Caki2 (cell line): ENCODE results near the gene SURF6. TPM values are rescaled to one million over a fixed set of nuclear protein-coding genes. Genes with fewer than 3 reads are reported as not detected.
"Not testable (repeated sequence)": the region's sequence is repeated elsewhere in the genome, so short reads cannot be mapped to it uniquely, and the experiment has no call there.

Experiments
- DNase-seq: peaks from one replicate; pipeline ENCODE4 v3.0.0-alpha.2; 2015; ENCODE audit warnings: low read depth
- in situ Hi-C: cut with HindIII; loops from 2 replicates; pipeline ENCODE4 v1.10.0; 2016; ENCODE audit warnings: low sequenced_read_pairs, low pct_unique_long_range_greater_than_20kb, mixed read lengths
- total RNA-seq: library from RNA; depleted of rRNA; stranded (reverse); fragments of >200 nt; shearing (Covaris generic); gene quantifications from 2 replicates; pipeline ENCODE4 v1.2.3, GENCODE V29; 2014; ENCODE audit warnings: low replicate concordance; rRNA removed

SURF6 gene
- 16.8 and 34.9 TPM in 2 replicates for total RNA-seq

DNA sequence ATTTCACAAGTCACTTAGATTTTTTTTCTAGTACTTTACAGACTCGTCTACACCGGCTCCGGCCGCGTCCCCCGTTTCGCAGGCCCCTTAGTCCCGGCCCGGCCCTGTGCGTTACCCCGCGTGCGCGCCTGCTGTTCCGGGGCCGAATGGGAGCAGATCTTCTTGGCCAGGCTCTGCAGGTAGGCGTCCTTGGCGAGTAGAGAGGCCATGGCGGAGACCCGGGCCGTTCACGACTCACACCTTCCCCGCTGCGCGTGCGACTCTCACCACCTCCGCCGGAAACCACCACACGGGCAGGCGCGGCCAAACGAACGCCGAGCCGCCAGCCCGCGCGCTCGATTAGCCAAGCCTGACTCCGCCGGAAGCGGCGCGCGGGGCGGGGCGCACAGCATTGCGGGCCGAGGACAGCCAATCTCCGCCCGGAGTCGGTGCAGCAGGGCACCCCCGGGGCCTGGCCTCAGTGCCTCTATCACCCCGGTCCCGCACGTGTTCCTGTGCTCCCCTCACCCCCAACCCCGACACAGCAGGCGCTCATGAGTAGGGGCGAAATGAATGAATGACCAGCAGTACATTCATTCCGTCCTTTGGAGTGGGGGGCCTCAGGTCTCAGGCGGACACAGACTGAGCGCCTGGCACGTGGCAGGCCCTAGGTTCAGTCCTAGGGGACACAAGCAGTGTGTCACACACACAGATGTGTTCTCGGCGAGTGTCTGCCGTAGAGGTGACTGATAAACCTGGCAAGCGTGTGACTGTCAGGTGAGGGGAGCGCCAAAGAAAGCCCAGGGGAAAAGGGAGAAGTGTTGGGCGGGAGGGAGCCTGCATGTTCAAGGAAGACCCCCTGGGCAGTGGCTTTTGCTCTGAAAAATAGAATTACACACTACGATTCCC lies at the start of gene SURF6:
Gene SURF6, minus strand, starts transcription at position 265 of the 888 bp plus-strand sequence. Its CDS starts 56 bp downstream, at position 209.
- peak; percentile 86 for DNase-seq
- in situ Hi-C loops, result no loop called here

DNA sequence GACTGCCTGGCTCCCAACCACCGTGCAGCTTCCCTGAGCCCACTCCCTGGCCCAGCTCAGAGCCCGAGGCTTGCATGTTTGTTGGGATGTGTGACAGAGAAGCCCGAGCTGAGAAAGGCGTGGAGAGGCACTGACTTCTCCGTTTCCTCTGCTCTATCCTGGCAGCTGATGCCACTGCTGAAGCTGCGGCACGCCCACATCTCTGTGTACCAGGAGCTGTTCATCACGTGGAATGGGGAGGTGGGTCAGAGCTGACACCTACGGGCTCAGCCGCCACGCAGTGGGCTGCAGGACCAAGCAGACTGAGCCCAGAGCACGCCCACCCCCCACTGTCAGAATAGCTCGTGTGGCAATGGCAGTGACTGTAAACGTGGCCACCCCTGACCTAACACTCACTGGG lies 49.5 kb upstream of the SURF6 start:
- in situ Hi-C loops, result no loop called here
- no peak for DNase-seq

DNA sequence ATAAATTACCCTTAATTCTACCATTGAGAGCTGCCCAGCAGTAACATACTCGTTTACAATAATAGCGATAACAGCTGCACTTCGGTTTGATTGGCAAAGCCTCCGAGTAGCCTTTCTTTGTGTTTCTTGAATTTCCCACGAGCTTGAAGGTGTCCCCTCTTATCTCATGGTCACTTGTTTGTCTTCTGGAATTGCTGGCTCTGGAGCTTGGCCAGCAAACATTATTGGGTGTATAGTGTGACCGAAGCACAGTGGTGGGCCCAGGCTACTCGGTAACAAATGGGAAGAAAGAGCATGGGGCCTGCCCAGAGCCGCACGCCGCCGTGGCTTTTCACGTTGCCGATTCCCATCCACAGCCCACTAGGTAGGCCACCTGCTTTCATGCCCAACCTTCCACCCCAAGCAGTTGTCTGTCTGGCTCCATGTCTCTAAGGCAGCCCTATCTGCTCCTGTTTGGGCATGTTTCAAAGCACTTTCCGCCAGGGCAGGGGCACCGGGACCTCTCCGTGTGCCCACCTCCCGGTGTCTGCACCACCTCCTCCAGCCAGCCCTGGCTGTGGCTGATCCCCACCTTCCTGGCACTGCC lies 48.8 kb upstream of the SURF6 start:
- in situ Hi-C loops, result no loop called here
- DNase-seq, result no peak

DNA sequence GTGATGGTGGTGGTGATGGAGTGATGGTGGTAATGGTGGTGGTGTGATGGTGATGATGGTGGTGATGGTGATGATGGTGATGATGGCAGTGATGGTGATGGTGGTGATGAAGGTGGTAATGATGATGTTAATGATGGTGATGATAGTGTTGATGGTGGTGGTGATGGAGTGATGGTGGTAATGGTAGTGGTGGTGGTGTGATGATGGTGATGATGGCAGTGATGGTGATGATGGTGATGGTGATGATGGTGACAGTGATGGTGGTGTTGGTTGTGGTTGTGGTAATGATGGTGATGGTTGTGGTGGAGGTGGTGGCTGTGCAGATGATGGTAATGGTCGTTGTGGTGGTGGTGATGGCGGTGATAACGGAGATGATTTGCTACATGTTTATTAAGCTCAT lies 47.5 kb upstream of the SURF6 start:
- in situ Hi-C loops, result no loop called here
- DNase-seq, result no peak

DNA sequence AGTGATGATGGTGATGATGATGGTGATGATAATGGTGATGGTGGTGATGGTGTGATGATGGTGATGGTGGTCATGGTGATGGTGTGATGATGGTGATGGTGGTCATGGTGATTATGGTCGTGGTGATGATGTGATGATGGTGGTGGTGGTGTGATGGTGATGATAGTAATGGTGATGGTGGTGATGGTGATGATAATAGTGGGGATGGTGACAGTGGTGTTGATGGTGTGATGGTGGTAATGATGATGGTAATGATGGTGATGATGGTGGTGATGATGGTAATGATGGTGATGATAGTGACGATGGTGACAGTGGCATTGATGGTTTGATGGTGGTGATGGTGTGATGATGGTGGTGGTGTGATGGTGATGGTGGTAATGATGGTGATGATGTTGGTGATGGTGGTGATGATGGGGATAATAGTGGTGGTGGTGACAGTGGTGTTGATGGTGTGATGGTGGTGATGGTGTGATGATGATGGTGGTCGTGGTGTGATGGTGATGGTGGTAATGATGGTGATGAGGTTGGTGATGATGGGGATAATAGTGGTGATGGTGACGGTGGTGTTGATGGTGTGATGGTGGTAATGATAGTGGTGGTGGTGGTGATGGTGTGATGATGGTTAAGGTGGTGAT lies 46.6 kb upstream of the SURF6 start:
- no peak for DNase-seq
- in situ Hi-C loops, result no loop called here

DNA sequence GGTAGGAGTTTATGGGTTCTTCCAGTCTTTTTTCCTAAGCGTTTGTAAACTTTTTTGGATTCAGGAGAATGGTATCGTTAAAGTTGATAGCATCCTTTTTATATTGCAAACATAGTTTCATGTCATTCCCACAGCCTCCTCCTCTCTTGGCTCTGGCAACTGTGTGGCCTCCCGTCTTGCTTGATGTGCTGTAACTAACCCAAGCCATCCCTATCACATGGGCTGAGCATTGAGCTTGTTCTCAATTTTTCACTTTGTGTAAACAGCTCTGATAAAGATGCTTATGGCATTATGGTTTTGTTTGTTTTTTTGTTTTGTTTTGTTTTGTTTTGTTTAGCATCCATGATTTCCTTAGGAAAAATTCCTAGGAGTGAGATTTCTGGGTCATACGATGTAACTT lies 44.7 kb upstream of the SURF6 start:
- no peak for DNase-seq
- in situ Hi-C loops, result no loop called here

DNA sequence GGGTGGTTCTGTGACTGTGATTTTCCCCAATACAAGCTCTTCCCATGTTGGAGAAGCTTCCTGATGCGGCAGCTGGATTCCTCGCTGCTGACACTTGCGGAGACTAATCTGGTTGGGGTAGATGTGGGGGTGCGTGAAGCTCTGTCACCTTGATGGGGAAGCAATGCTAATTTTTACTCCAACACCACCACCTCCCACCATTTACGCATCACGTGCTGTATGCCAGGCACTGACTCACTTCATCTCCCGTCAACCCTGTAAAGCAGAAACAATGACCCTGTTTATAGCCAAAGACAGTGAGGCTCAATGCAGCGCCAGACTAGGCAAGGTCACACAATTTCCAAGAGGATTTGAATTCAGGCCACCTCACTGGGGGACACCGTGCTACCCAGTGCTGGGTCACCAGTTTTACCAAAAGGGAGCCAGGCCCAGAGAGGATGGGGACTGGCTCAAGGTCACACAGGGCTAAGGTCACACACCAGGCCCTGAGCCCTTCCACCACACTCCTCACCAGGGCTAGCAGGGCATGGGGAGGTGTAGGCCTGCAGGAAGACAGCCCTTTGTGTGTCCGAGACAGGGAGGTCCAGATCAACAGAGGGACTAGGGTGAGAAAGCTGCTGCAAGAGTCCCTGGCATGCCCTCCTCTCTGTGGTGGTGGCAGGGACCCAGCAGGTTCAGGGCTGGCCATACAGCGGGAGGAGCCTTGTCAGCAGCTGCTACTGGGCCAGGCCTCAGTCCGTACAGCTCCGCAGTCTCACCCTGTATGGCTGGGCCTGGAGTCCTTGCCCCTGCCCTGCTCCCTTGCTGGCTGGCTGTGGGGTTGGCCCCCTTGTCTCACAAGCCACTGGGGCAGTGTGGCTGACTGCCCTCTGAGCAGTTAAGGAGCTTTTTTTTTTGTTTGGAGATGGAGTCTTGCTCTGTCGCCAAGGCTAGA lies 43.4 kb upstream of the SURF6 start:
- DNase-seq, result no peak
- in situ Hi-C loops, result loop anchor here (5.0 kb wide), 1 partner anchor 88 kb away; no protein-coding TSS in a partner anchor

DNA sequence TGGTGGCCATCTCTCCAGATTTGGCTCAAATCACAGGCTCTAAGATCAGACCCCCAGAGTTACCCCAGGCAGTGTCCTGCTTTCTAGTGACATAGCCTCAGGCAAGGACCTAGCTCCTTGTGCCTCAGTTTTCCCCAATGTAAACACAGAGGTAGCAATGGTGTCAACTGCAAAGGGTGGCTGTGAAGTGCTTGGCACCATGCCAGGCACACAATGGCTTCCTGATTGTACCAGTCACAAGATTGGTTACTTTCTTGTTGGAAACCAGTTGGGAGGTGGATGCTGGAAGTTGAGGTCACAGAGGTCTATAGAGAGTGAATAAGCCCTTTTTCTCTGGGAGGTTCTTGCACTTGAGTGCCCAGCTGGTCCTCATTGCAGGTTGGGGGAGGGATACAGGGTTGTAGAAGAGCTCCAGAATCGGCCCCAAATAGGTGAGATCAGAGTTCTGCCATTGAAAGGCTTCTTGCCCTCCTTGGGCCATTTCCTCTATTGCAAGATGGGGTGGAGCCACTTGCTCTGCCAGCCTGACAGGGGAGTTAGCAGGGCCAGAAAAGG lies 42.5 kb upstream of the SURF6 start:
- DNase-seq, result no peak
- in situ Hi-C loops, result loop anchor here (5.0 kb wide), 1 partner anchor 89 kb away; no protein-coding TSS in a partner anchor

DNA sequence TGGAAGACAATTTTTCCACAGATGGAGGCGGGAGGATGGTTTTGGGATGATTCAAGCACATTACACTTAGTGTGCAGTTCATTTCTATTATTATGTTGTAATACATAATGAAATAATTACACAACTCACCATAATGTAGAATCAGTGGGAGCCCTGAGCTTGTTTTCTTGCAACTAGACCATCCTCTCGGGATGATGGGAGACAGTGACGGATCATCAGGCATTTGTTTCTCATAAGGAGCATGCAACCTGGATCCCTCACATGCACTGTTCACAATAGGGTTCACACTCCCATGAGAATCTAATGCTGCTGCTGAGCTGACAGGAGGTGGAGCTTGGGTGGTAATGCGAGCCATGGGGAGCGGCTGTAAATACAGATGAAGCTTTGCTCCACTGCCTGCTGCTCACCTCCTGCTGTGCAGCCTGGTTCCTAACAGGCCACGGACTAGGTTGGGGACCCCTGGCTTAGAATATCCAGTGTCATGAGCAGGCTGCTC lies 41.8 kb upstream of the SURF6 start:
- in situ Hi-C loops, result loop anchor here (5.0 kb wide), 1 partner anchor 90 kb away; no protein-coding TSS in a partner anchor

DNA sequence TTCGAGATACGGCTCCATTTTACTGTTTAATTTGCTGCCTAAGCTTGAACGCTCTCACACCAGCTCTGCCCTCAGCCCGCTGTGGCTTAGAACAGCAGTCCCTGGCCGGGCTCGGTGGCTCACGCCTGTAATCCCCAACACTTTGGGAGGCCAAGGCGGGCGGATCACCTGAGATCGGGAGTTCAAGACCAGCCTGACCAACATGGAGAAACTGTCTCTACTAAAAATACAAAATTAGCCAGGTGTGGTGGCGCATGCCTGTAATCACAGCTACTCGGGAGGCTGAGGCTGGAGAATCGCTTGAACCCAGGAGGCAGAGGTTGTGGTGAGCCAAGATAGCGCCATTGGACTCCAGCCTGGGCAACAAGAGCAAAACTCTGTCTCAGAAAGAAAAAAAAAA lies 41.3 kb upstream of the SURF6 start:
- in situ Hi-C loops, result loop anchor here (5.0 kb wide), 1 partner anchor 90 kb away; no protein-coding TSS in a partner anchor
- DNase-seq, result not testable (repeated sequence)

More for the DNA sequence above, 41.8 kb upstream of the SURF6 start:
- no peak for DNase-seq

DNA sequence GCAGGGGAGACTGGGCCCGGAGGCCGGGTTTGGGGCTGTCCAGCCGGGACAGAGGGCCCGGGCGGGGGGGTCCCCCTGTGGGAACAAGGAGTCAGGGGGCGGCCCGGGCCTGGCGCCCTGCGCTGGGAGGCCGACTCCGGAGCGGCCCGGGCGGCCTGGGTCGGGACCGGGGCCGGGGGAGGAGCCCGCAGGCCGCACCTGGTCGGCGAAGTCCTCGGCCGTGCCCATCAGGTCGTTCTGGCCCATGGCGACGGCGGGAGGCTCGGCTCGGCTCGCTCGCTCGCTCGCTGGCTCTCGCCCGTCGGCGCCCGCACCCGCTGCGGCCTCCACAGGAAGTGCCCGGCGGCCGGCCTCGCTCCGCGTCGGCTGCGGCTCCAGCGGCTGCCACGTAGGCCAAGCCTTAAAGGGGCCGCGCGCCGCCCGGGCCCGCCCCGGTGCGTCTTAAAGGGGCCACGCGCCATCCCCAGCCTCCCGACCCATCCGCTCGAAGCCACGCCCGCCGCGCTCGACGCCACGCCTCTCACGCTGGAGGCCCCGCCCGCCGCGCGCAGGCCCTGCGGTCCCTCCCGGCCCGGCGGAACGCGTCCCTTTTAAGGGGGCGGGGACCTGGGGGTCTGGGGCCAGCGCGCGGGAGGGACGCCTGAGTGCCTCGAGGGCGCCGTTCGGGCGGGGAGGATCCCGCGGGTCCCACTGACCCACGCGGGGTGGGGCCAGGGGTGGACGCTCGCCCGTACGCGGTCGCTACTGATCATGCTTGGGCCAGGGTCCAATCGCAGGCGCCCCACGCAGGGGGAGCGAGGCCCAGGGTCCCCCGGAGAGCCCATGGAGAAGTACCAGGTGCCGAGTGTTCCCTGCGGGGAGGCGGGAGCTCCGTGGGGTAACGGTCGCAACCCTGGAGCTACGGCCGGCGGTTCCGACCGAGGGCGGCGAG lies 40.0 kb upstream of the SURF6 start, which contains the start of the genes STKLD1 and SURF4:
Gene STKLD1, plus strand, starts transcription at position 643 of the 931 bp plus-strand sequence. Its CDS starts 108 bp downstream, at position 751.
Gene SURF4, minus strand, starts transcription at position 337 of the 931 bp plus-strand sequence. Its CDS starts 91 bp downstream, at position 246.
- in situ Hi-C loops, result loop anchor here (5.0 kb wide), 1 partner anchor 91 kb away; no protein-coding TSS in a partner anchor
- DNase-seq, result peak; percentile 93

DNA sequence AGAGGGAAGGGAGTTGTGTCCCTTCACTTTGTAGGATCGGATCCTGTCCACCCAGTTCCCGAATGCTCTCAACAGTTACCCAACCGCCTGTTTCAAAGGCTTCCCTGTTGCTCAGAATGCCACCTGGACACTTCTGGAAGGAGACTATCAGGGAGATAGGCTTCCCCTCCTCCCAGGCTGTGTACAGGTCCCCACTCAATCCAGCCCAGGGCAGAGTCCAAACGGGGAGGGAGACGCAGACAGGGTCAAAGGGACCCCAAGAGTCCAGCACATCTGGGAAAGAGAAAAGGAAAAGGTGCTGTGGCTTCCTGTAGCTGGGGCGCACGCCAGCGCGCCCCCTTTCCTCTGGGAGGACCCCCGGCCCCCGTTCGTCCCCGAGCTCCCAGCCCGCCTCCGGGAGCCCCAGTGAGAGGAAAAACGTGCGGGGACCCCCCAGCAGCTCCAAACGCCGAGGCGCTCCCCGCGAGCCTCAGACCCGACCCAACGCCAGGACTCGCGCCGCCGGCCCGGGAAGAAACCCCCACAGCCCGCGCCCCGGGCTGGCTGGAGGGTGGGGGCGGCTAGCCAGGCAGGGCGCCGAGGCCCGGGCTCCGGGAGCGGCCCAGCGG lies 39.2 kb upstream of the SURF6 start:
- in situ Hi-C loops, result loop anchor here (5.0 kb wide), 1 partner anchor 92 kb away; no protein-coding TSS in a partner anchor
- no peak for DNase-seq

DNA sequence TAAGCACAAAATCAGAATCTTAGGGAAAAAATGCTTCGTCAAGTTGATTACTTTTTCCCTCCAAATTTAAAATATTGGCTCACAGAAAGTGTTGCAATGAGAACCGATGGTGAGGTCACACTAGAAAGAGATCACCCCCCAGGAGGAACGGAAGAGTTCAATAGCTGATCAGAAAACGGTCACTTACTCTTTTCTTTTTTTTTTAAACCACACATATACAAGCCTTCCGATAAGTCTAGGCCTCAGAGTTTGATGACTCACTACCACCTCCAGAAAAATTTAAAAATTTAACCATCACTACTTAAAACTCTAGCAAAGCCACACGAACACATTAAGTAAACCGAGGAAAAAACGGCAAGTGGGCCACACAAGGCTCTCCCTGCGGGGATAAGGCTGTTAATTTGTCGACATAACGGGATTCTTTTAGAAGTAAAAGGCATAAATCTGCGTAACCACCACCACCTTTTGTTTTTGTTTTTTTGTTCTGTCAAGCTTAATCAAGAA lies 38.7 kb upstream of the SURF6 start:
- DNase-seq, result no peak
- in situ Hi-C loops, result loop anchor here (5.0 kb wide), 1 partner anchor 93 kb away; no protein-coding TSS in a partner anchor

DNA sequence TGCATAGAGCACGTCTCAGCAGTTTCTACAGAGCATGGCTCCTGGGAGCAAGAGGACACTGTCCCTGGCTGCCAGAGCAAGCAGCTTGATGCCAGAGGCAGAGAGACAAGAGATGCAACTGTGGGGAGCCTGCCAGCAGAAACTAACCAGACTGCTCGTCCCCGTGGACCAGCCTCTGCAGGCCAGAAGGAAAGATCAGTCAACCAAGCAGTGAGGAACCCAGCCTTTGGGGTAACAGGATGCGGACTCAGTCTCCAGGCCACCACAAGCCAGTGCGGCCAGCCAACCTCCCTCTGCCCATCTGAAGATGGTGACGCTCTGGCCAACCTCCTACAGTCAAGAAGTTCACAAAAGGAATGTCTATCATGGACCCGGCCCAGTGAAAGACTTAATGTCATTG lies 36.2 kb upstream of the SURF6 start:
- in situ Hi-C loops, result no loop called here

DNA sequence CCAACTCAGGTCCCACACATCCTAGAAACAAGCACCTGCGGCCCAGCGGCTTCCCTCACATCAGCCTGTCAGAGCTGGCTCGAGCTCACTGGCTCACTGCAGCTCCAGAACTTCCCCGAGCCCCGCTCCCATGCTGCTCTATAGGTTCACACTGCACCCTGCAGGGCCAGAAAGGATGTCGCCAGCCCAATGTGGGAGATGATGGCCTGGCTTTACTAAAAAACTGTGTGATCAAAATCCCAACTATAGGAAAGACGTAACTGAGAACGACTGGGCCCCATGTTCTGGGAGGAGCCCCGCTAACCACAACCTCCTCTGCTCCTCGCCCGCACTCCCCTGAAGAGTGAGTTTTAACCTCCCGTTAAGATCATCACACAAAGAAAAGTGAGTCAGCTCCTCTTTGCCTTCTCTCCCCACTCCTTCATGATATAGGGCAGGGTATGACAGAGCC lies 35.3 kb upstream of the SURF6 start:
- in situ Hi-C loops, result no loop called here
- no peak for DNase-seq

More for the DNA sequence above, 36.2 kb upstream of the SURF6 start:
- no peak for DNase-seq
